ENCODE data around the gene NWD2. TPM values are rescaled to one million over a fixed set of nuclear protein-coding genes. Genes with fewer than 3 reads are reported as not detected.

Gene NWD2
- total RNA-seq, 2 experiments from 2014 or later, result not detected

- POLR2A ChIA-PET, result no interaction called here
- CTCF ChIA-PET, result no interaction called here
Observed at GRCh38 chr4:37434469-37434868, 189.9 kb downstream of the NWD2 start.

GRCh38 chr4:37436546-37436945 is 192.0 kb downstream of the NWD2 start:
- ChIA-PET CTCF (no interaction called here), POLR2A (no interaction called here)

GRCh38 chr4:37437163-37437562 is 192.6 kb downstream of the NWD2 start:
- ChIA-PET POLR2A (no interaction called here), CTCF (no interaction called here)

- CTCF ChIA-PET, result no interaction called here
- POLR2A ChIA-PET, result no interaction called here
Observed at GRCh38 chr4:37438564-37439279, 194.2 kb downstream of the NWD2 start.

- ChIA-PET CTCF (no interaction called here), POLR2A (no interaction called here)
Observed at GRCh38 chr4:37439809-37440474, 195.4 kb downstream of the NWD2 start.

- ChIA-PET CTCF (no interaction called here), POLR2A (no interaction called here)
Observed at GRCh38 chr4:37440501-37440900, 196.0 kb downstream of the NWD2 start.

GRCh38 chr4:37441231-37442061 is 196.9 kb downstream of the NWD2 start:
- CTCF ChIA-PET, result no interaction called here
- POLR2A ChIA-PET, result no interaction called here

GRCh38 chr4:37442062-37442323 is 197.4 kb downstream of the NWD2 start:
- ChIA-PET CTCF (no interaction called here), POLR2A (no interaction called here)

- ChIA-PET POLR2A (no interaction called here), CTCF (interaction anchor here (1.6 kb wide), 1 partner anchor 10 kb away, joined by 4 read pairs; no protein-coding TSS in a partner anchor)
Observed at GRCh38 chr4:37443137-37443536, 198.6 kb downstream of the NWD2 start.

GRCh38 chr4:37445023-37445422 is 200.5 kb downstream of the NWD2 start:
- CTCF ChIA-PET, result no interaction called here
- POLR2A ChIA-PET, result no interaction called here

- CTCF ChIA-PET, result no interaction called here
- POLR2A ChIA-PET, result no interaction called here
Observed at GRCh38 chr4:37446016-37446415, 201.5 kb downstream of the NWD2 start.

GRCh38 chr4:37447886-37448285 is 203.3 kb downstream of the NWD2 start:
- POLR2A ChIA-PET, result no interaction called here
- CTCF ChIA-PET, result no interaction called here

GRCh38 chr4:37450309-37450708 is 205.8 kb downstream of the NWD2 start:
- POLR2A ChIA-PET, result no interaction called here
- CTCF ChIA-PET, result no interaction called here

GRCh38 chr4:37450911-37451310 is 206.4 kb downstream of the NWD2 start:
- ChIA-PET CTCF (no interaction called here), POLR2A (no interaction called here)

GRCh38 chr4:37451656-37452055 is 207.1 kb downstream of the NWD2 start:
- ChIA-PET CTCF (no interaction called here), POLR2A (no interaction called here)

- POLR2A ChIA-PET, result no interaction called here
- CTCF ChIA-PET, result interaction anchor here (0.8 to 2.5 kb wide), 4 partner anchors 10 to 290 kb away, joined by 3 to 11 read pairs (median 4); no protein-coding TSS in a partner anchor
Observed at GRCh38 chr4:37452952-37453280, 208.4 kb downstream of the NWD2 start.

- ChIA-PET POLR2A (no interaction called here), CTCF (interaction anchor here (0.8 to 2.5 kb wide), 4 partner anchors 10 to 289 kb away, joined by 3 to 11 read pairs (median 4); no protein-coding TSS in a partner anchor)
Observed at GRCh38 chr4:37453281-37453998, 208.9 kb downstream of the NWD2 start.

GRCh38 chr4:37453999-37454800 is 209.7 kb downstream of the NWD2 start:
- POLR2A ChIA-PET, result no interaction called here
- CTCF ChIA-PET, result interaction anchor here (2.5 kb wide), 1 partner anchor 113 kb away, joined by 11 read pairs; no protein-coding TSS in a partner anchor

- ChIA-PET CTCF (no interaction called here), POLR2A (no interaction called here)
Observed at GRCh38 chr4:37455301-37456131, 211.0 kb downstream of the NWD2 start.

Data from activated CD8-positive, alpha-beta memory T cell treated with anti-CD3 and anti-CD28 coated beads for 36 hours (primary cell).